Trophoblast cell (in vitro differentiated cells and primary cell): Measurements from ENCODE around the gene C1QBP.

Experiments used
- DNase-seq, 2 donors: peaks; one replicate each; pipeline ENCODE4 v3.0.0-alpha.2; 2016
- H2AFZ ChIP-seq: 2 replicates; pipeline ENCODE4 v1.6.1; 2013; ENCODE audit warnings: low read length, moderate library complexity, mild to moderate bottlenecking; ENCODE audit not compliant: insufficient read depth, poor library complexity
- H2AK5ac ChIP-seq: 2 replicates; pipeline ENCODE4 v1.6.1; 2013; ENCODE audit warnings: mild to moderate bottlenecking, low read length
- H2BK120ac ChIP-seq: 2 replicates; pipeline ENCODE4 v1.6.1; 2013; ENCODE audit warnings: low read length, mild to moderate bottlenecking, moderate library complexity; ENCODE audit not compliant: insufficient read depth, poor library complexity
- H2BK12ac ChIP-seq: 2 replicates; pipeline ENCODE4 v1.6.1; 2013; ENCODE audit warnings: mild to moderate bottlenecking, low read length, moderate library complexity
- H2BK5ac ChIP-seq: 2 replicates; pipeline ENCODE4 v1.6.1; 2013; ENCODE audit warnings: low read length, low read depth, moderate library complexity, mild to moderate bottlenecking; ENCODE audit not compliant: poor library complexity
- H3K14ac ChIP-seq: 2 replicates; pipeline ENCODE4 v1.6.1; 2013; ENCODE audit warnings: mild to moderate bottlenecking, low read length
- H3K18ac ChIP-seq: 2 replicates; pipeline ENCODE4 v1.6.1; 2013; ENCODE audit warnings: mild to moderate bottlenecking, low read length
- H3K23ac ChIP-seq: 2 replicates; pipeline ENCODE4 v1.6.1; 2013; ENCODE audit warnings: low read length
- H3K27ac ChIP-seq: 2 replicates; pipeline ENCODE4 v1.5.1; 2013; ENCODE audit warnings: low read depth, mild to moderate bottlenecking, inconsistent platforms, low read length, moderate library complexity
- H3K27me3 ChIP-seq: 2 replicates; pipeline ENCODE4 v1.6.1; 2013; ENCODE audit warnings: inconsistent platforms, mild to moderate bottlenecking, low read length, moderate library complexity; ENCODE audit not compliant: insufficient read depth
- H3K36me3 ChIP-seq, 2 experiments: 1 replicate in 1 of 2; 2 replicates in 1 of 2; pipeline ENCODE4 v1.6.1; 2013; ENCODE audit warnings: low read length in 2 of 2, mild to moderate bottlenecking in 2 of 2, moderate library complexity in 1 of 2; ENCODE audit not compliant: insufficient read depth in 2 of 2, control insufficient read depth in 1 of 2
- H3K4ac ChIP-seq: 2 replicates; pipeline ENCODE4 v1.6.1; 2013; ENCODE audit warnings: low read depth, mild to moderate bottlenecking, low read length, moderate library complexity
- H3K4me1 ChIP-seq, 2 experiments: 1 replicate in 1 of 2; 2 replicates in 1 of 2; pipeline ENCODE4 v1.6.1; 2013; ENCODE audit warnings: low read length in 2 of 2, mild to moderate bottlenecking in 2 of 2, moderate library complexity in 1 of 2; ENCODE audit not compliant: insufficient read depth in 2 of 2, control insufficient read depth in 1 of 2
- H3K4me2 ChIP-seq: 2 replicates; pipeline ENCODE4 v1.6.1; 2013; ENCODE audit warnings: inconsistent platforms, mild to moderate bottlenecking, low read length, moderate library complexity
- H3K4me3 ChIP-seq: 2 replicates; pipeline ENCODE4 v1.5.1; 2013; ENCODE audit warnings: mild to moderate bottlenecking, low read depth, low read length, inconsistent platforms
- H3K79me1 ChIP-seq: one replicate; pipeline ENCODE4 v1.6.1; 2013; ENCODE audit warnings: low read length
- H3K79me2 ChIP-seq: 2 replicates; pipeline ENCODE4 v1.6.1; 2013; ENCODE audit warnings: low read length, mild to moderate bottlenecking; ENCODE audit not compliant: control insufficient read depth, insufficient read depth, poor library complexity
- H3K9ac ChIP-seq: 2 replicates; pipeline ENCODE4 v1.6.1; 2013; ENCODE audit warnings: mild to moderate bottlenecking, low read length
- H3K9me3 ChIP-seq: 2 replicates; pipeline ENCODE4 v1.6.1; 2013; ENCODE audit warnings: low read depth, mild to moderate bottlenecking, control low read depth, inconsistent platforms, low read length; ENCODE audit not compliant: insufficient read depth
- H4K12ac ChIP-seq: 2 replicates; pipeline ENCODE4 v1.6.1; 2013; ENCODE audit warnings: low read depth, mild to moderate bottlenecking, low read length, moderate library complexity
- H4K8ac ChIP-seq: 2 replicates; pipeline ENCODE4 v1.6.1; 2013; ENCODE audit warnings: low read depth, mild to moderate bottlenecking, low read length, moderate library complexity
- H4K91ac ChIP-seq: one replicate; pipeline ENCODE4 v1.6.1; 2013; ENCODE audit warnings: low read depth, mild to moderate bottlenecking, low read length, moderate library complexity
- WGBS: extraction: QIAGEN DNeasy Blood & Tissue Kit; methylation state at CpG from one replicate; pipeline ENCODE4 v1.1.7; 2013; ENCODE audit warnings: missing lambda C conversion rate; ENCODE audit not compliant: insufficient read length, insufficient coverage; ENCODE audit errors: extremely low coverage; 5-methylcytosine and 5-hydroxymethylcytosine counted together

Gene C1QBP

GRCh38 chr17:5413682-5414081, 25.3 kb downstream of the C1QBP start:
- no peak overlapping the region for H2BK12ac ChIP-seq
- peaks cover 23 to 38% of the 10 kb centered on the region in 2 experiments for H3K36me3 ChIP-seq
- H4K8ac ChIP-seq: no peak overlapping the region
- no peaks in the 10 kb centered on the region for H3K79me1 ChIP-seq
- no peak overlapping the region for H2BK5ac ChIP-seq
- WGBS: no CpG with 5 or more reads among the region's 4 CpGs
- no peak overlapping the region for H3K4me3 ChIP-seq
- H3K4ac ChIP-seq: no peak overlapping the region
- no peaks in the 10 kb centered on the region for H3K27me3 ChIP-seq
- no peak overlapping the region for H2BK120ac ChIP-seq
- no peak overlapping the region for H3K23ac ChIP-seq
- H3K27ac ChIP-seq: no peak overlapping the region
- H3K9ac ChIP-seq: no peak overlapping the region
- peaks cover 2 to 4% of the 10 kb centered on the region in 2 experiments for H3K4me1 ChIP-seq
- H3K18ac ChIP-seq: no peak overlapping the region
- no peak overlapping the region for H2AK5ac ChIP-seq
- H3K9me3 ChIP-seq: no peaks in the 10 kb centered on the region
- H4K91ac ChIP-seq: no peak overlapping the region
- no peak overlapping the region for H3K14ac ChIP-seq
- no peak overlapping the region for H2AFZ ChIP-seq
- DNase-seq: peak in 1 of 2 donors; percentile 13
- no peak overlapping the region for H4K12ac ChIP-seq
- H3K79me2 ChIP-seq: peaks cover 8% of the 10 kb centered on the region
- H3K4me2 ChIP-seq: no peak overlapping the region

GRCh38 chr17:5410594-5411272, 28.2 kb downstream of the C1QBP start:
- H3K79me2 ChIP-seq: no peaks in the 10 kb centered on the region
- peaks cover 16 to 55% of the 10 kb centered on the region in 2 experiments for H3K36me3 ChIP-seq
- H3K4me2 ChIP-seq: no peak overlapping the region
- no peak overlapping the region for H4K8ac ChIP-seq
- H4K91ac ChIP-seq: no peak overlapping the region
- no peak overlapping the region for H2BK5ac ChIP-seq
- H3K18ac ChIP-seq: no peak overlapping the region
- no peaks in the 10 kb centered on the region for H3K9me3 ChIP-seq
- H3K4me1 ChIP-seq: no peaks in the 10 kb centered on the region
- H3K4me3 ChIP-seq: no peak overlapping the region
- H4K12ac ChIP-seq: no peak overlapping the region
- no peak overlapping the region for H2BK120ac ChIP-seq
- no peak overlapping the region for H3K4ac ChIP-seq
- no peaks in the 10 kb centered on the region for H3K27me3 ChIP-seq
- H3K79me1 ChIP-seq: no peaks in the 10 kb centered on the region
- no peak overlapping the region for H2AK5ac ChIP-seq
- H2AFZ ChIP-seq: no peak overlapping the region
- H3K14ac ChIP-seq: no peak overlapping the region
- no peak overlapping the region for H3K9ac ChIP-seq
- no peak overlapping the region for H2BK12ac ChIP-seq
- WGBS: no CpG with 5 or more reads among the region's 7 CpGs
- no peak for DNase-seq
- H3K27ac ChIP-seq: no peak overlapping the region
- no peak overlapping the region for H3K23ac ChIP-seq

- no peak for DNase-seq
- WGBS: no CpG with 5 or more reads among the region's 5 CpGs
- peaks cover 12 to 56% of the 10 kb centered on the region in 2 experiments for H3K36me3 ChIP-seq
- no peak overlapping the region for H3K9ac ChIP-seq
- no peak overlapping the region for H4K12ac ChIP-seq
- H3K14ac ChIP-seq: no peak overlapping the region
- no peaks in the 10 kb centered on the region for H3K79me1 ChIP-seq
- H2BK120ac ChIP-seq: no peak overlapping the region
- no peak overlapping the region for H4K8ac ChIP-seq
- H4K91ac ChIP-seq: no peak overlapping the region
- no peaks in the 10 kb centered on the region for H3K79me2 ChIP-seq
- no peak overlapping the region for H3K4ac ChIP-seq
- no peaks in the 10 kb centered on the region for H3K4me1 ChIP-seq
- H2BK12ac ChIP-seq: no peak overlapping the region
- no peak overlapping the region for H2AFZ ChIP-seq
- no peak overlapping the region for H3K23ac ChIP-seq
- no peak overlapping the region for H3K4me3 ChIP-seq
- no peak overlapping the region for H2BK5ac ChIP-seq
- H3K18ac ChIP-seq: no peak overlapping the region
- no peak overlapping the region for H2AK5ac ChIP-seq
- H3K27me3 ChIP-seq: no peaks in the 10 kb centered on the region
- no peaks in the 10 kb centered on the region for H3K9me3 ChIP-seq
- H3K4me2 ChIP-seq: no peak overlapping the region
- no peak overlapping the region for H3K27ac ChIP-seq
Measured at GRCh38 chr17:5408186-5408585, 30.8 kb downstream of the C1QBP start.

GRCh38 chr17:5405400-5405799, 33.6 kb downstream of the C1QBP start:
- no peak overlapping the region for H4K91ac ChIP-seq
- H3K18ac ChIP-seq: no peak overlapping the region
- WGBS: no CpG with 5 or more reads among the region's 4 CpGs
- no peak overlapping the region for H3K4ac ChIP-seq
- H3K9me3 ChIP-seq: no peaks in the 10 kb centered on the region
- H2BK120ac ChIP-seq: no peak overlapping the region
- no peaks in the 10 kb centered on the region for H3K79me2 ChIP-seq
- no peaks in the 10 kb centered on the region for H3K4me1 ChIP-seq
- H3K9ac ChIP-seq: no peak overlapping the region
- no peak overlapping the region for H3K4me3 ChIP-seq
- no peak overlapping the region for H3K4me2 ChIP-seq
- no peak overlapping the region for H2BK5ac ChIP-seq
- no peak overlapping the region for H4K8ac ChIP-seq
- no peak overlapping the region for H2BK12ac ChIP-seq
- peaks cover 19 to 53% of the 10 kb centered on the region in 2 experiments for H3K36me3 ChIP-seq
- no peak overlapping the region for H2AFZ ChIP-seq
- no peak for DNase-seq
- no peaks in the 10 kb centered on the region for H3K79me1 ChIP-seq
- no peak overlapping the region for H3K23ac ChIP-seq
- no peak overlapping the region for H4K12ac ChIP-seq
- H3K14ac ChIP-seq: no peak overlapping the region
- H3K27ac ChIP-seq: no peak overlapping the region
- H3K27me3 ChIP-seq: no peaks in the 10 kb centered on the region
- no peak overlapping the region for H2AK5ac ChIP-seq
